LNCaP clone FGC (cell line): ENCODE results near the gene RNMT.

Source experiments
- DNase-seq: peaks from one replicate; pipeline ENCODE4 v3.0.0-alpha.2; 2011; ENCODE audit warnings: low read depth
- H3K4me3 ChIP-seq: 2 replicates; pipeline ENCODE4 v1.5.1; 2011; ENCODE audit warnings: mild to moderate bottlenecking, low read depth, low read length, control low read depth
- TF ChIP-seq, protein P1 (sequence below): IDR thresholded peaks from 2 replicates; pipeline ENCODE4 v1.5.1; 2012; ENCODE audit warnings: mild to moderate bottlenecking; ENCODE audit not compliant: control insufficient read depth, insufficient read depth; ENCODE audit errors: extremely low read depth

RNMT gene

DNA sequence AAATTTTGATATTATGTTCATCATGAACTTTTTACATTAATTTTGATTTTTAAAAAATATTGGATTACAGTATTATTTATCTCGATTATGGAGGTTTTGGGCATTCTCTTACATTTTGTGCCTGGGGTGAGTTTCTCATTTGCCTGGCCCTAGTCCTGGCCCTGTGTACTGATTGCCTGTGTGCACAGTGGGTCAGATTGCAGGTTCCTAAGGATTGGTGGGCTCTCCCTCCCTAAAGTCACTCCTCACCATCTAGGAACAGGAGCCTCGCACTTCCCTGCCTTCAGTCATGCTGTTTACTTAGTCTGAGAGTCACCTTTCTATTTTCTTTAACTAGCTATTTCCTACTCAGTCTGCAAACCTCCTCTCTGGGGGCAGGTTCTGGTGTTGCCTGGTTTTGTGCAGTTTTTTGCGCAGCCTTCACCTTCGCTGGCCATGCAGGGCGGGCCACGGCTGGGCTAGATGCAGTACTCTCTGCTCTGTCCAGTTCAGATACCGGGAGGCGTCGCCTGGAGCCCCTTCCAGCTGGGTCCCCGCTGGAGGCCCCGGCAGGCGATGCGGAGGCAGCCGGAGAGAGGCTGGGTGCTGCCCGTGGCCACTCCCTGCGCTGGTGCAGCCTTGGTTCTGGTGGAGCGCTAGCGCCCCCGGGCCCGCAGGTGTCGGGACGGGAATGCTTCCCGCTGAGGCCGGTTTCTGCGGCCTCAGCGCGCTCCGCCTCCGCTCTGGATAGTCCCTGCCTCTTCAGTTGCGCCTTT, 74.2 kb downstream of the RNMT start:
- no peak for DNase-seq
- TF ChIP-seq, protein P1, sequence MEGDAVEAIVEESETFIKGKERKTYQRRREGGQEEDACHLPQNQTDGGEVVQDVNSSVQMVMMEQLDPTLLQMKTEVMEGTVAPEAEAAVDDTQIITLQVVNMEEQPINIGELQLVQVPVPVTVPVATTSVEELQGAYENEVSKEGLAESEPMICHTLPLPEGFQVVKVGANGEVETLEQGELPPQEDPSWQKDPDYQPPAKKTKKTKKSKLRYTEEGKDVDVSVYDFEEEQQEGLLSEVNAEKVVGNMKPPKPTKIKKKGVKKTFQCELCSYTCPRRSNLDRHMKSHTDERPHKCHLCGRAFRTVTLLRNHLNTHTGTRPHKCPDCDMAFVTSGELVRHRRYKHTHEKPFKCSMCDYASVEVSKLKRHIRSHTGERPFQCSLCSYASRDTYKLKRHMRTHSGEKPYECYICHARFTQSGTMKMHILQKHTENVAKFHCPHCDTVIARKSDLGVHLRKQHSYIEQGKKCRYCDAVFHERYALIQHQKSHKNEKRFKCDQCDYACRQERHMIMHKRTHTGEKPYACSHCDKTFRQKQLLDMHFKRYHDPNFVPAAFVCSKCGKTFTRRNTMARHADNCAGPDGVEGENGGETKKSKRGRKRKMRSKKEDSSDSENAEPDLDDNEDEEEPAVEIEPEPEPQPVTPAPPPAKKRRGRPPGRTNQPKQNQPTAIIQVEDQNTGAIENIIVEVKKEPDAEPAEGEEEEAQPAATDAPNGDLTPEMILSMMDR = peak; percentile 72
- H3K4me3 ChIP-seq = no peak overlapping the region

DNA sequence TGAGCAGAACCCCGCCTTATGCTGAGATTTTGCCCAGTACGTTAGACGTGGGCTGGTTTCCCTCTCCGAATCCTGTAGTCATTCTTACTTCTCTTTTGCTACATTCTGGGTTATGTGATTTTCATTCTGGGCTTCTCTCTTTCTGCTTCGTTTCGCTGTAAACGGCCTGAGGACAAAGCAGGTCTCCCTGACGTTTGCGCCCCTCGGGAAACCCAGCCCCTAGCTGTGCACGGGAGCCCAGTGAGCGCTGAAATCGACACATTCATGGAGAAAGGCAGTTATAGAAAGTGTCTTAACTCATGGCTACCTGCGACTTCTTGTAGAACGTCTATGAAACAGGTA, 74.8 kb downstream of the RNMT start:
- no peak for DNase-seq
- H3K4me3 ChIP-seq = no peak overlapping the region
- TF ChIP-seq, protein P1 = no peak

DNA sequence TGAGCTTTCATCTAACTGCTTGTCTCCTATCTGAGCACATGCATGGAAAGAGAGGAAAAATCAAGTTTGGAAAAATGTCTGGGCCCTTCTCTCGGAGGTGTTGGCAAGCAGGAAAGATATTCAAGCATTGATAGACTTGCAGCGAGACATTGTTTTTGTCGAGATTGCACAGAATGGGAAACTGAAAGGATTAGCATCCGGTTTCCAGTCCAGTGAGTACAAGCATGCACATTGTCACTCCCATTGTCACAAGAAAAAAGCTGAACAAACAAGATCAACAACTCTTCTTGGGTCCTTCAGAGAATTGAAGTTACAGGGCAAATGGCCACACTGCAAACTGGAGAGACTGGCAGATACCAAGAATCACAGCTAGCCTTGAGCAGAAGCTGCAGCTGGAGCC, 77.8 kb downstream of the RNMT start:
- TF ChIP-seq, protein P1 = no peak
- no peak for DNase-seq

DNA sequence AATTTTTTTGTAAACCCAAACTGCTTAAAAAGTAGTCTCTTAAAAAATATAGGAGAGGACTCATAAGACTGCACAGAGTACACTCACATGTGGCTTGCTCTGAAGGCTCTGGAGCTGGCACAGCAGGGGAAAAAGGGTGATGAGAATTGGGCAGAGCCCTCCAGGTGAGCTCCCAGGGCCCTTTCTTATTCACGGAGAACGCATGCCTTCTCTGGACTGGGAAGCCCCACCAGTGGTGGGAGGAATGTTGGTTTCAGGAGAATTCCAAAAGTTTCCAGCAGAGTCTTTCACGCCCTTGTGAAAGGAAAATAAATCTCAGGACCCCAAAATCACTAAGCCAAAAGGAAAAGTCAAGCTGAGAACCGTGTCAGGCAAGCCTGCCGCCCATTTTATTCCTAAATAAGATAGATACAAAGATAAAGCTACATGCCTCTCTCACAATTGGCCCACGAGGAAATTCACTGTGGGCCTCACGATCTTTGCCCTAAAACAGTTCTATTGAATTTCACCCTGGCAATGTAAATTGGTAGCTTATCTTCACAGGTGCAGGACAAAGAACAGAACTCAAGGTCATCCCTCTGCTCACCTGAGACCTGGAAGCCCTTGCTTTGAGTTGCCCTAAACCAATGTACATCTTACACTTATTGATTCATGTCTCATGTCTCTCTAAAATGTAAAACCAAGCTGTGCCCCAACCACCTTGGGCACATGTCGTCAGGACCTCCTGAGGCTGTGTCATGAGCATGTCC, 82.0 kb downstream of the RNMT start:
- TF ChIP-seq, protein P1 = no peak
- no peak for DNase-seq

More for the DNA sequence above, 77.8 kb downstream of the RNMT start:
- H3K4me3 ChIP-seq = no peak overlapping the region

DNA sequence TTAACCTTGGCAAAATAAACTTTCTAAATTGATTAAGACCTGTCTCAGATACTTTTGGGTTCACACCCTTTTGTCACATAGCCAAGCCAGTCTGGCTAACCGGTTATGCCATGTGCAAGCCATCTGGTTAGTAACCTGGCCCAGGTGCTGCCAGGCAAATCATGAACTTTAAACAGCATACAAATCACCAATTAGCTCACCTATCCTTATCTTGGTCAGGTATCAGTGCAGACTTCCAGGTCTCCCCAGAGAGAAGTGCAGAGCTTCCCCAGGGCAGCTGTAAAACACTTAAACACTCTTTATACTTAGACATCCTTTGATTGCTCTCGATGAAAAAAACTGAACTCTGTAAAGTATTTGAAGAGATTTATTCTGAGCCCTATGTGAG, 82.6 kb downstream of the RNMT start:
- H3K4me3 ChIP-seq = no peak overlapping the region
- TF ChIP-seq, protein P1 = no peak
- no peak for DNase-seq

More for the DNA sequence above, 82.0 kb downstream of the RNMT start:
- no peak overlapping the region for H3K4me3 ChIP-seq

DNA sequence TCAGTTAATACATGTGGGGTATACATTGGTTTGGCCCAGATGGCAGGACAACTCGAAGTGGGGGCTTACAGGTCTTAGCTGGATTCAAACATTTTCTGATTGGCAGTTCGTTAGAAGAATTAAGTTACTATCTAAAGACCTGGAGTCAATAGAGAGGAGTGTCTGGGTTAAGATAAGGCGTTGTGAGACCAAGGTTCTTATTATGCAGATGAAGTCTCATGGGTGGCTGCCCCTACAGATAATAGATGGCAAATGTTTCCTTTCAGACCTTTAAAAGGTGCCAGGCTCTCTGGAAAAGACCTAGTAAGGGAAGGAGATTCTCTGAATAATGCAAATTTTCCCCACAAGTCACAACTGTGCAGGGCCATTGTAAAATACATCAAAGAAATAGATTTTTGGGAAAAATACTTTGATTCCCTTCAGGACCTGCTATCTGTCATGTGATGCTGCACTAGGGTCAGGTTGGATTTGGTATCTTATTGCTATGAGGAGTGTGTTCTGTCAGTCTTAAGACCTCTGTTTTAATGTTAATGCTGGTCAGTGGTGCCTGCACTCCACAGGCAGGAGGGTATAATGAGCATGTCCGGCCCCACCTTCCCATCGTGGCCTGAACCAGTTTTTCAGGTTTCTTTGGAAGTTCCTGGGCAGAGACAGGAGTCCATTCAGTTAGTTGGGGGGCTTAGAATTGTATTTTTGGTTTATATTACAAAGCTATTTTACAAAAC, 83.2 kb downstream of the RNMT start:
- TF ChIP-seq, protein P1 = no peak
- no peak for DNase-seq
- H3K4me3 ChIP-seq = no peak overlapping the region
